Measurements from ENCODE around the gene SLC46A3.
"Not testable (repeated sequence)": the region's sequence is repeated elsewhere in the genome, so short reads cannot be mapped to it uniquely, and the experiment has no call there.

SLC46A3 gene, protein sequence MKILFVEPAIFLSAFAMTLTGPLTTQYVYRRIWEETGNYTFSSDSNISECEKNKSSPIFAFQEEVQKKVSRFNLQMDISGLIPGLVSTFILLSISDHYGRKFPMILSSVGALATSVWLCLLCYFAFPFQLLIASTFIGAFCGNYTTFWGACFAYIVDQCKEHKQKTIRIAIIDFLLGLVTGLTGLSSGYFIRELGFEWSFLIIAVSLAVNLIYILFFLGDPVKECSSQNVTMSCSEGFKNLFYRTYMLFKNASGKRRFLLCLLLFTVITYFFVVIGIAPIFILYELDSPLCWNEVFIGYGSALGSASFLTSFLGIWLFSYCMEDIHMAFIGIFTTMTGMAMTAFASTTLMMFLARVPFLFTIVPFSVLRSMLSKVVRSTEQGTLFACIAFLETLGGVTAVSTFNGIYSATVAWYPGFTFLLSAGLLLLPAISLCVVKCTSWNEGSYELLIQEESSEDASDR

DNA sequence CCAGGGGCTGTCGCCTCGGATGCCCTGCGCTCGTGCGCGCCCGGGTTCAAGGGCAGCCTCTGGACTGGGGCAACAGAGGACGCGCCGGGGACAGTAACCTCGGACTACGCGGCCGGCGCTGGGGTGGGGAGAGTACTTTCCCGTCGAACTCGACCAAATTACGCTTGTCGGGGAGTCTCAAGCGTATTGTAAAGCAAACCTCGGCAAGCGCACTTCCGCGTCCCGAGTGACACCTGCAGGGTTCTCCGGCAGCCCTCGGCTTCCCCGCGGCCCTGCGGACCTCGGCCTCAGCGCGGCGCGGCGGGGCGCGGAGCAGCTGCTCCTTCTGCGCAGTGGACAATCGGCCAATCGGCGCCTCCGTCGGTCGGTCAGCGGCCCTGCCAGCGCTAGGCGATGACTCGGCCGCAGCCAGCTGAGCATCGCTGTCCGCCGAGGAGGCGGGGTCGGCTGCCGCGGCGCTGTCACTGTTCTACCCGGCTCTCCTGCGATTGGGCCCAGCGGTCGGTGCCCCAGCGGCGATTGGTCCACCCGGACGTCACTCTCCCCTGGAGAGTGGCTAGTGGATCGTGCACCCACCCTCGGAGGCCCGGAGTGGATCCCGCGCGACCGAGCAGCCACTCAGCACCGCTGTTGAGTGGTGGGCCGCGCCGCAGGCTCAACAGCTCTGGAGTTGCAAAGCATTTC lies at the start of gene SLC46A3:
TSS of gene SLC46A3 (minus strand) at position 428 of the 684 bp plus-strand sequence. CDS start 972 bp downstream, outside the sequence.
- peak; percentile 94 to 95 for DNase-seq (ENCODE audit: low read depth in 2 of 2)

GRCh38 chr13:28763887-28764286 lies 45.1 kb upstream of the SLC46A3 start:
- no peak for DNase-seq (ENCODE audit: low read depth in 2 of 2)

- no peak for DNase-seq (ENCODE audit: low read depth in 2 of 2)
These were observed 42.8 kb upstream of the SLC46A3 start for GRCh38 chr13:28761586-28761985.

DNA sequence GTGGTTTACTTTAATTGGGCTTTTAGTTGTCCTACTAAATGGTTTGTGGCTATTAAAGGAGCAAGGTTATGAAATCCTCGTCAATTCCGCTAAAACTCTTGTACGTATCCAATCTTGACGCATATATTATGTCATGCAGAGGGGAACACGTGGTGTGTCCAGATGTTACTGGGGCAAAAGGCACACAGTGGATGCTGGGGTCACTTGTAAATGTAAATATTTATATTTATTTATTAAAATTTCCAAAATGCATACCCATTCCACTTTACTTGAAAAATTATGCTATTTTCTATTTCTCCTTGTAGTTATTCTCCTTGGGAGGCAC lies 36.7 kb upstream of the SLC46A3 start:
- DNase-seq (ENCODE audit: low read depth in 2 of 2) = no peak

DNA sequence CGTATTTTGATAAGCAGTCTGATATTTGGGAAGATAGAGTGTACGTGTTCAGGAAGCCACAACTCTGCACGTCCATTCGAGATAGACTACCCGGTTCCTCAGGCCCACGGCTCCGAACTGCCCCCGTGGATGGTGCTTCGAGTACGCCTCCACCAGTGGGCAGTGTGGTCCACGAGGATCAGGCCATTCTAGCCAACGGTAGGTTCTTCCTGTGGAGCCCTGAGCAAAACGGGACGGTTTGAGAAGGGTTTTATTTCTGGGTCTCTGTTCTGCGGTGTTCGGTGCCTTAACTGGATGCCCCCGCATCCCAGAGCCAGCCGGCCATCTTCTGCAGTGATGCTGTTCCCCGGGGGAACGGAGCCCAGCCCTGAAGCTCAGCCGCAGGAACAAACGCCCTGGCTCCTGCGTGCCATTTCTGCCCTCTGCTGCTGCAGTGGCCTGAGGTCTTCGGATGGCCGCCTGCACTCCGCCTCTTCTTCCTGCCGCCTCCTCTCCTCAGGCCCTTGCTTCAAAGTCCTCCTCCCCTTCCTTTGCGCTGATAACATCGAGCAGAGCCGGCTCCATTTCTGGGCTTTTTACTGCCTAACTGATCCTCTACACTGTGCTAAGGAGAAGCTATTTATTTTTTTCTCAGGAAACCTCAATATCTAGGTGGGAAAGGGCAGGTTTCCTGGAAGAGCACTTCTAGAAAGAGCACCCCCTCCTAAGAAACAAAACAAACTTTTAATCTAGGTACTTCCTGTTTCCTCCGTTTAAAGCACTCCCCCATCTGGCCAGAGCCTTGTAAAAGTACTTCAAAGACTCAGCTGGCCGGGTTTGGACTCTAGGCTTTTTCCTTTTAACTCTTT lies 36.2 kb upstream of the SLC46A3 start:
- DNase-seq (ENCODE audit: low read depth in 2 of 2) = no peak

DNA sequence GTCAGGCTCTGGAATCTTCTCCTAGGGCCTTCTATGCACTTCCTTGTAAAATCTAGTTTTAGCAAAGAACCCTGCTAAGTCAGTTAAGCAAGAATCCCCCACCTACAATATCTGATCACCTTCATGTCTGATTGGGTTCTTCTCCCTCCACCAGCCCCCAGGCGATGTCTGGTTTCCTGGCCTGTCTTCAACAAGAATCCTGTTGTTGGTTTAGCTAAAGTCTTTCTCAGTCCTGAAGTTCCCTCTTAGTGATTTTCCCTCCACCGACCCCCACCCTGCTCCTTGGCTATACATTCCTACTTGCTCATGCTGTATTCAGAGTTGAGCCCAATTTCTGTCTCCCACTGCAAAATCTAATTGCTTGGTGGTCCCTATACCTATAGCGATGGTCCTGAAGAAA lies 35.2 kb upstream of the SLC46A3 start:
- DNase-seq (ENCODE audit: low read depth in 2 of 2) = no peak

DNA sequence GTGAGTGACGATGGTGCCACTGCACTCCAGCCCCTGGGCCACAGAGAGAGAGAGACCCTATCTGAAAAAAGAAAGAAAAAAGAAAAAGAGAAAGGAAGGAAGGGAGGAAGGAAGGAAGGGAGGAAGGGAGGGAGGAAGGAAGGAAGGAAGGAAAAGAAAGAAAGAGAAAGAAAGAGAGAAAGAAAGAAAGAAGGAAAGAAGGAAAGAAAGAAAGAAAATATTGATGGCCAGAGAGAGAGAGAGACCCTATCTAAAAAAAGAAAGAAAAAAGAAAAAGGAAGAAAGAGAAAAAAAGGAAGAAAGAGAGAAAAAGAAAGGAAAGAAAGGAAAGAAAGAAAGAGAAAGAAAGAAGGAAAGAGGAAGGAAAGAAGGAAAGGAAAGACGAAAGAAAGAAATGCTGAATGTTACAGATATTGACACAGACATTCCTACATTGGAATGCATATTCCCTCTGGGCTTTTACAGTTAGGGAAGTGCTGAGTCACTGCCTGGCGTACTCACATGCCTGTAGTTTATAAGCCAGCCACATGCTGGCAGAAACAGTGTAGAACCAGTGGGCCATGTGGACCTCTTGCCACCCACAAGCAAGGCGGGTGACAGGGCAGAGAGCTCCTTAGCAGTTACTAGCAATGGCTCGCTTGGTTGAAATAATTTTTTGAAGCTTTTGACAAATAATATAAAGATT lies 34.6 kb upstream of the SLC46A3 start:
- DNase-seq (ENCODE audit: low read depth in 2 of 2) = no peak

DNA sequence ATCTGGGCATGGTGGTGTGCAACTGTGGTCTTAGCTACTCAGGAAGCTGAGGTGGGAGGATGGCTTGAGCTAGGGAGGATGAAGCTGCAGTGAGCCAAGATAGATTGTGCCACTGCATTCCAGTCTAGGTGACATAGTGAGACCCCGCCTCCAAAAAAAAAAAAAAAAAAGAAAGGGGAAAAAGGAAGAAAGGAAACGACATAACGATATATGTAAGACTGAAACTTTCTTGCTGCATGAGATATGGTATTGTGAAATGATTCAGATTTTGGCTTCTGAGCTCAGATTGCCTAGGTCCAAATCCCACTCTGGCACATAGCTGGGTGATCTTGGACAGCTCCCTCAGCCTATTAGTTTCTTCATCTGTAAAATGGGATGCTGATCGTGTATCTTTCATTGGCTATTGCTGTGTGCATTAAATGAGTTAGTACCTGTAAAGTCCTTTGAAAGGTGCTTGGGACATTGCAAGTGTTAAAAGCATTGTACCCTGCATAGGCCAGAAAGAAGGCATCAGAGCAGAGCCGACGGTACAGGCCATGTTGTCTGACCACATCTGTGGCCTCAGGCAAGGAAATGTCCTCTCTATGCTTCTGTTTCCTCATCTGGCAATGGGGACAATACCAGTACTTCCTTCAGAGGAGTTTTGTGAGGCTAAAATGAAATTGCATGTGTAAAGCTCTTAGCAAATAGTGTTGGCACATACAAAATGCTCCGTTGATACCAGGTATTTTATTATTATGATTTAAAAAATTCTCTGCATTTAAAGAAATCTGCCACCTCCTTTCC lies 32.6 kb upstream of the SLC46A3 start:
- no peak for DNase-seq (ENCODE audit: low read depth in 2 of 2)

DNA sequence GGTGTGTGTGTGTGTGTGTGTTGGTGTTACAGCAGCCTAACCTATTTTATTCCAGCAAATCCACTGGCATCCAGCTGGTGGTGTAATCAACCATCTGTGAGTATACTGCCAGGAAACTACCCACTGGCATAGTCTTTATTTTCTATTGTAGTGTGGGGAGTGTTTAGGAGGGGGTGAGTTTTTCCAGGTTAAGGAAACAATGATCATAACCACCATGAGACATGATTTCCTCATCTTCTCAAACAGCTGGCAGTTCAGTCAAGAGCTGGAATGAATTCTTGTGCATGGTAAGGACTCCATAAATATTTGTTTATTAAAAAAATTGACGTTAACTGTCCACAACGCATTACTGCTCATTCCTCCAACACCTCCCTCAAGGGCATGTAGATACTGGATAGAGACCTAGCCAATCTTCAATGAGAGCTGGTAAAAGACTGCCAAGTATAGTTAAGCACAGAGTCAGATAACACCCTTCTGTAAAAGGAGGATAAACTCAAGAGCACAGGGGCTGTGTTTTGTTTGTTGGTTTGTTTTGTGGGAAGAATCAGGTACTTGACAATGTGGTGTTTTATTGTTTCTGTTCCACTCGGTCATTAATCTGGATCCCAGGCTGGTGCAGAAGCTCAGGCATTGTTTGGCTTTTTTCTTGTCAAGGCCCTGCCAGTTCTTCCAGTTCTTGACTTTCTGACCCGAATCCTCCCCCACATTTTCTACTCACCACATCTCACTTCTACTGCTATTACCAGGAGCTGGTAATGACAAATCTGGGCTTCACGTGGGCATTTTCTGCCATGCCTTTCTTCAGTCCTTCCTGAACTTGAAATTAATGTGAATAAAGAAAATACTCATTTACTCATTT lies 31.6 kb upstream of the SLC46A3 start:
- no peak for DNase-seq (ENCODE audit: low read depth in 2 of 2)

DNA sequence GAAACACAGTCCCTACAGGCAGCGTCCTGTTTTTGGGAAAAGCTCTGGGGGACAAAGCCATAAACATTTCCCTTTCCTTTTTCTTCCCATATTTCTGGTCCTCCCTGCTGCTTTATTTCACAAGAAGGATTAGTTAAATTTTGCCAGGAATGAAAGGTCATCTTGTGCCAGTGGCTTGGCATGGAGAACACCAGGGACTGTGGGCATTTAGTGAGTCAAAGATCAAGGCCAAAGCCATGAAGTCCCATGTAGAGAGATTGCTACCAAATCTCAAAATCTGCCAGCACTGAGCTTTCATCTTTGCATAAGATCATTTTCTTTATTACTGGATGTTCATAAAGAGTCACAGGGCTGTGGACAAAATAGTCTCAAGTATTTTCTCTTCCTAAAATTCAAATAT lies 29.1 kb upstream of the SLC46A3 start:
- no peak for DNase-seq (ENCODE audit: low read depth in 2 of 2)

- no peak for DNase-seq (ENCODE audit: low read depth in 2 of 2)
These were observed 27.5 kb upstream of the SLC46A3 start for GRCh38 chr13:28746287-28746612.

DNA sequence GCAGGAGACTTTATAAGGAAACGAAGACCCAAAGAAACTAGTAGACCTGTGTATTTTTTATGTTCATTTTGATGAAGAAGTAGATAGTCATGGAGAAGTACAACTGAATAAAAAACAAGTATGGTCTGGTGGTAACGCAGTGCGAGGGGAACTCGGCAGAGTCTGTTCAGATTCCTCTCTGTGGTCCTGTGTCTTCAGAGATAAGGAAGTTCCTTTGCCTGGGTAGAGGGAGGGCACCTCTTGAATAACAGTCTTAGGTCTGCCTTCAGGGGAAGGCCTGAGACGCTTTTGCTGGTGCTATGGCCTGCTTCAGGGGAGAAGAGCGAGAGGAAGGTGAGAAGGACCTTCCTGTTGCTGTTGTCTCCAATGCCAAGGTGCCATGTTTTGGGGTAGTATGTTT lies 25.9 kb upstream of the SLC46A3 start:
- no peak for DNase-seq (ENCODE audit: low read depth in 2 of 2)

GRCh38 chr13:28744091-28744536 lies 25.3 kb upstream of the SLC46A3 start:
- no peak for DNase-seq (ENCODE audit: low read depth in 2 of 2)

DNA sequence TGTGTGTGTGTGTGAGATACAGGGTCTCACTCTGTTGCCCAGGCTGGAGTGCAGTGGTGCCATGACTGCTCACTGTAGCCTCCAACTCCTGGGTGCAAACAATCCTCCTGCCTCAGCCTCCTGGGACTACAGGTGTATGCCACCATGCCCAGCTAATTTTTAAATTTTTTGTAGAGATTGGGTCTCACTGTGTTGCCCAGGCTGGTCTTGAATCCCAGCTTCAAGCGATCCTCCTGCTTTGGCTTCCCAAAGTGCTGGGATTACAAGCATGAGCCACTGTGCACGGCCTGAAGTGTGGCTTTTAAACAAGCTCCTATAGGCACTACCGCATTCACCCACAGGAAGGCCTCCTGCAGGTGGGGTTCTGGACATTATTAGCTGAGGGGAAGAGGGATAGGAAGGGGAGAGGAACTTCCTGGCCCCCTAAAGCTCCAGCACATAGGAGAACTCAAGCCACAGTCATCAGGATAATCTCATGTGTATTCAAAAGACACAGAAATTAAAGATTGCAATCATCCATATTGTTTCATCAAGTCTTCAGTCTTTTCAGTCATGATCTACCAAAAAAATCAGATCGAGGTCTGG lies 24.8 kb upstream of the SLC46A3 start:
- no peak for DNase-seq (ENCODE audit: low read depth in 2 of 2)

- DNase-seq (ENCODE audit: low read depth in 2 of 2) = no peak
These were observed 24.2 kb upstream of the SLC46A3 start for GRCh38 chr13:28743020-28743419.

- DNase-seq (ENCODE audit: low read depth in 2 of 2) = not testable (repeated sequence)
These were observed 23.7 kb upstream of the SLC46A3 start for GRCh38 chr13:28742445-28742844.

DNA sequence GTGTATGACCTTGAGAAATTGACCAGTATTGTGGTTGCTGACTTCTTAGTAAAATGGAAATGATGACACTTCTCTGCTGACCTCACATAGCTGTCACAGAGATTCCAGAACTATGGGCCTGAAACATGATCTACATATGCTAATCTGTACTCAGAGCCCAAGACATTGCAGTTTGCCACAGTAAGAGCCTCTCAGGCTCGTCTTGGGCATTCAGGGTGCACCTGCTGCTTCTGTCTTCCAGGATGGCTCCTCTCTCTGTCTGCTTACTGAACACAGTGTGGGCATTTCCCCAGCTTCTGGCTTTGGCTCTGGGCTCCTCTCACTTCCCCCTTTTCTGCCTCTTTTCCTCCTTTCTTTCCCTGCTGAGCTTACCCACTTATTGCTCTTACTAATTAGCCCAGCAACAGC lies 22.3 kb upstream of the SLC46A3 start:
- no peak for DNase-seq (ENCODE audit: low read depth in 2 of 2)

GRCh38 chr13:28739376-28739775 lies 20.6 kb upstream of the SLC46A3 start:
- DNase-seq (ENCODE audit: low read depth in 2 of 2) = no peak

GRCh38 chr13:28735481-28736029 lies 16.8 kb upstream of the SLC46A3 start:
- DNase-seq (ENCODE audit: low read depth in 2 of 2) = no peak

All from stimulated activated CD8-positive, alpha-beta memory T cell treated with anti-CD3 and anti-CD28 coated beads, Interleukin-15, amount 100 ng/mL, for 4 hours (primary cell).